Hepatocyte (in vitro differentiated cells): Measurements from ENCODE around the gene HSPB2. TPM values are rescaled to one million over a fixed set of nuclear protein-coding genes. Genes with fewer than 3 reads are reported as not detected.
A peak's percentile ranks its signal among the peaks of the same experiment; 100 is the strongest.

Source experiments
- DNase-seq: peaks from one replicate; pipeline ENCODE4 v3.0.0-alpha.2; 2016; ENCODE audit warnings: low spot score
- H2AFZ ChIP-seq: fragments of 200-600 bp; sonication (generic); 2 replicates; pipeline ENCODE4 v1.6.0; 2016; ENCODE audit warnings: antibody characterized with exemption, mild to moderate bottlenecking
- H3K27ac ChIP-seq: fragments of 200-600 bp; sonication (generic); 2 replicates; pipeline ENCODE4 v1.5.1; 2016; ENCODE audit warnings: mild to moderate bottlenecking
- H3K27me3 ChIP-seq: fragments of 200-600 bp; sonication (generic); 2 replicates; pipeline ENCODE4 v1.6.1; 2016
- H3K36me3 ChIP-seq: fragments of 200-600 bp; sonication (generic); replicated peaks from 2 replicates; pipeline ENCODE4 v1.5.1; 2016; ENCODE audit warnings: low read depth; ENCODE audit not compliant: insufficient read depth
- H3K4me1 ChIP-seq: fragments of 200-600 bp; sonication (generic); 2 replicates; pipeline ENCODE4 v1.5.1; 2016; ENCODE audit warnings: mild to moderate bottlenecking, moderate library complexity; ENCODE audit not compliant: insufficient read depth
- H3K4me2 ChIP-seq: fragments of 200-600 bp; sonication (generic); 2 replicates; pipeline ENCODE4 v1.6.0; 2016
- H3K4me3 ChIP-seq: fragments of 200-600 bp; sonication (generic); 2 replicates; pipeline ENCODE4 v1.5.1; 2016; ENCODE audit warnings: mild to moderate bottlenecking
- H3K79me2 ChIP-seq: fragments of 200-600 bp; sonication (generic); 2 replicates; pipeline ENCODE4 v1.6.0; 2017; ENCODE audit warnings: mild to moderate bottlenecking
- H3K9me2 ChIP-seq: fragments of 200-600 bp; sonication (generic); replicated peaks from 2 replicates; pipeline ENCODE4 v1.6.0; 2017; ENCODE audit warnings: mild to moderate bottlenecking; ENCODE audit not compliant: insufficient read depth
- H3K9me3 ChIP-seq: fragments of 200-600 bp; sonication (generic); 2 replicates; pipeline ENCODE4 v1.5.1; 2016; ENCODE audit warnings: low read depth, mild to moderate bottlenecking
- H4K20me1 ChIP-seq: fragments of 200-600 bp; sonication (generic); 2 replicates; pipeline ENCODE4 v1.6.0; 2016; ENCODE audit warnings: mild to moderate bottlenecking; ENCODE audit not compliant: insufficient read depth, poor library complexity, severe bottlenecking
- CTCF ChIP-seq: fragments of 200-600 bp; sonication (generic); IDR thresholded peaks from 2 replicates; pipeline ENCODE4 v1.5.1; 2016; ENCODE audit warnings: antibody characterized with exemption, mild to moderate bottlenecking; ENCODE audit not compliant: poor library complexity
- EZH2 ChIP-seq: fragments of 200-600 bp; sonication (generic); IDR thresholded peaks from 2 replicates; pipeline ENCODE4 v1.6.1; 2016; ENCODE audit warnings: antibody characterized with exemption, mild to moderate bottlenecking, borderline replicate concordance
- EZH2phosphoT487 ChIP-seq: fragments of 200-600 bp; sonication (generic); IDR thresholded peaks from one replicate; pipeline ENCODE4 v1.6.1; 2018; ENCODE audit warnings: antibody characterized with exemption, mild to moderate bottlenecking, low read depth, moderate library complexity; ENCODE audit not compliant: unreplicated experiment, severe bottlenecking
- WGBS: methylation state at CpG from one replicate; pipeline ENCODE4 v1.1.6; 2016; ENCODE audit warnings: low lambda C conversion rate; ENCODE audit errors: missing lambda C conversion rate; 5-methylcytosine and 5-hydroxymethylcytosine counted together
- polyA plus RNA-seq: library from polyadenylated mRNA; unstranded; fragments of >200 nt; fragmentation: Nextera tagmentation; extraction: Ambion mirVana; gene quantifications from 2 replicates; pipeline ENCODE4 v1.2.1, GENCODE V29; 2016
- total RNA-seq: library from RNA; depleted of rRNA; stranded (reverse); fragments of >200 nt; gene quantifications from 2 replicates; pipeline ENCODE4 v1.2.3, GENCODE V29; 2014

The HSPB2 gene
- total and polyA plus RNA-seq, 2 experiments from 2014 or later = 0.29 TPM; not detected in 1

GRCh38 chr11:111908639-111909305 is 3.8 kb upstream of the HSPB2 start:
- TF ChIP-seq CTCF (no peak), EZH2 (no peak), EZH2phosphoT487 (no peak)
- Histone ChIP-seq H3K36me3 (no peaks in the 10 kb centered on the region), H2AFZ (no peak overlapping the region), H3K79me2 (no peaks in the 10 kb centered on the region), H3K9me2 (no peaks in the 10 kb centered on the region), H3K4me3 (no peak overlapping the region), H3K4me2 (no peak overlapping the region), H3K27me3 (no peaks in the 10 kb centered on the region), H4K20me1 (no peaks in the 10 kb centered on the region), H3K4me1 (peaks cover 22% of the 10 kb centered on the region), H3K27ac (peak overlapping the region; percentile 21), H3K9me3 (no peaks in the 10 kb centered on the region)
- 84% methylated on average over 5 of the region's 5 CpGs for WGBS
- no peak for DNase-seq

GRCh38 chr11:111909378-111909777 is 3.2 kb upstream of the HSPB2 start:
- H3K27ac ChIP-seq = peak overlapping the region; percentile 21
- H3K4me1 ChIP-seq = peaks cover 22% of the 10 kb centered on the region
- no peak overlapping the region for H3K4me3 ChIP-seq
- no peak overlapping the region for H3K4me2 ChIP-seq
- no peaks in the 10 kb centered on the region for H3K9me3 ChIP-seq
- no peak for DNase-seq
- TF ChIP-seq CTCF = no peak
- no peak for TF ChIP-seq EZH2phosphoT487
- TF ChIP-seq EZH2 = no peak
- H4K20me1 ChIP-seq = no peaks in the 10 kb centered on the region
- H3K36me3 ChIP-seq = no peaks in the 10 kb centered on the region
- H3K9me2 ChIP-seq = no peaks in the 10 kb centered on the region
- H2AFZ ChIP-seq = no peak overlapping the region
- no peaks in the 10 kb centered on the region for H3K79me2 ChIP-seq
- no peaks in the 10 kb centered on the region for H3K27me3 ChIP-seq
- WGBS = 64% methylated on average over 5 of the region's 5 CpGs

DNA sequence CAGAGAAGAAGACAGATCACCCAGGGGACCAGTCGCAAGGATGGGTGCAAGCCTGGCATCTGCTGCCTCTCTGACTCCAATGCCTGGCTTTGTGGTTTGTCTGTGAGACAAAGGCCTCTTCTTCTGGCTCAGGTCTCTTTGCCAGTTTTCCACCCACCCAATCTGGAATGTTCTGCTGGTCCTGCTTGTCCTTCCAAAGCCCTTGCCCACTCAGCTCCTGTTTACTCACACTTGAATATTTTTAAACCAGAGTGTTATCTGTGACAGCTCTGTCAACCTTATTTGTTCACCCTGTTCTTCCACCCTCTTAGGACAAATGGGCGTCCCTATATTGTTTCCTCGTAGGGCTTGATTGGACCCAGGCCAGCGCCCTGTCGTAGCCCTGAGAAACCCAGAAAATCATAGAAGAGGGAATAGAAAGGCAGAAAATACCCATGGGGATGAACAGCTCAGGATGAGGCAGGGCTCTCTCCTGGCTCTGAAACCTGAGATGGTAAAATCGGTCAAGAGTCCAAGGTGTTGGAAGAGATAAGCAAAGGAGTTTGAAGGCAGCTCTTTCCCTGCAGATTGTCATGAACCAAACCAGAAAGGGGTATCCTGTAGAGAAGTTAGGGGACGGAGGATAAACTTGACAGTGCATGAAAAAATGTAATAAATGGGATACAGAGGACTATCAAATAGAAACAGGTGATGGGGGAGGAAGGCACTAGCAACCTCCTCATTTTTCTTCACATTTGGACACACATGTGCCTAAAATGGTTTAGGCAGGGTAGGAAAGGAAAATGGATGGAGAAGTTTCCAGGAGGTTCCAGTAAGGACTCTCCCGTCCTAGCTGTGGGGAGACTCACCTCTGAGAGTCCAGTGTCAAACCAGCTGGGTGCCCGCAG is 1.6 kb upstream of the HSPB2 start:
- TF ChIP-seq CTCF = no peak
- TF ChIP-seq EZH2 = no peak
- TF ChIP-seq EZH2phosphoT487 = no peak
- H3K4me2 ChIP-seq = peak overlapping the region; percentile 53

More for the DNA sequence above, 1.6 kb upstream of the HSPB2 start:
- Histone ChIP-seq H3K9me2 (no peaks in the 10 kb centered on the region), H3K9me3 (no peaks in the 10 kb centered on the region), H3K4me3 (no peak overlapping the region), H4K20me1 (no peaks in the 10 kb centered on the region), H2AFZ (no peak overlapping the region), H3K79me2 (no peaks in the 10 kb centered on the region), H3K27ac (peak overlapping the region; percentile 63), H3K4me1 (peaks cover 22% of the 10 kb centered on the region), H3K27me3 (no peaks in the 10 kb centered on the region), H3K36me3 (no peaks in the 10 kb centered on the region)
- DNase-seq = no peak
- WGBS = 82% methylated on average over 9 of the region's 9 CpGs
